PC-9 (cell line): ENCODE results near the gene NKAP. TPM values are rescaled to one million over a fixed set of nuclear protein-coding genes. Genes with fewer than 3 reads are reported as not detected.
"Not testable (repeated sequence)": the region's sequence is repeated elsewhere in the genome, so short reads cannot be mapped to it uniquely, and the experiment has no call there.

Experiments used
- BruUV-seq: library from RNA; stranded (reverse); fragments of 400-500 nt; replicated peaks from 2 replicates; lab custom pipeline; 2021; lab: Mats Ljungman, UMichigan
- CTCF ChIA-PET: fragments of 300-600 bp; sonication (Branson Sonifier 250); formaldehyde crosslinking; loops from one replicate; lab custom pipeline; 2022; ENCODE audit warnings: antibody characterized with exemption; lab: Charles Lee
- POLR2A ChIA-PET: fragments of 300-600 bp; sonication (Branson Sonifier 250); formaldehyde crosslinking; loops from one replicate; lab custom pipeline; 2022; ENCODE audit warnings: antibody characterized with exemption; ENCODE audit not compliant: unreplicated experiment; lab: Charles Lee
- DNase-seq, 2 experiments: peaks; one replicate each; pipeline versions ENCODE4 v3.0.0 to v3.0.0-alpha.2; 2015 to 2022; ENCODE audit warnings: mixed read lengths in 1 of 2
- H2AFZ ChIP-seq: fragments of 200-600 bp; sonication (generic); 2 replicates; pipeline ENCODE4 v1.8.1; 2017; ENCODE audit warnings: antibody characterized with exemption
- H3F3A ChIP-seq: fragments of 200-600 bp; sonication (generic); 2 replicates; pipeline ENCODE4 v1.8.1; 2017; ENCODE audit warnings: antibody characterized with exemption, mild to moderate bottlenecking, low read depth; ENCODE audit not compliant: insufficient read depth
- H3K27ac ChIP-seq: fragments of 200-600 bp; sonication (generic); 2 replicates; pipeline ENCODE4 v1.6.1; 2016; ENCODE audit warnings: mixed run types
- H3K27me3 ChIP-seq: fragments of 200-600 bp; sonication (generic); 2 replicates; pipeline ENCODE4 v1.6.1; 2016; ENCODE audit warnings: low read depth, mixed run types; ENCODE audit not compliant: insufficient read depth
- H3K36me3 ChIP-seq: fragments of 200-600 bp; sonication (generic); 2 replicates; pipeline ENCODE4 v1.6.1; 2016; ENCODE audit warnings: low read depth, mixed run types
- H3K4me1 ChIP-seq: fragments of 200-600 bp; sonication (generic); replicated peaks from 2 replicates; pipeline ENCODE4 v1.6.1; 2016; ENCODE audit warnings: mixed run types; ENCODE audit not compliant: insufficient read depth
- H3K4me2 ChIP-seq: fragments of 200-600 bp; sonication (generic); 2 replicates; pipeline ENCODE4 v1.6.1; 2017; ENCODE audit warnings: mixed run types
- H3K4me3 ChIP-seq: fragments of 200-600 bp; sonication (generic); 2 replicates; pipeline ENCODE4 v1.6.1; 2016; ENCODE audit warnings: mixed run types
- H3K79me2 ChIP-seq: fragments of 200-600 bp; sonication (generic); 2 replicates; pipeline ENCODE4 v1.6.1; 2017; ENCODE audit warnings: low read depth, mixed run types
- H3K9me2 ChIP-seq: fragments of 200-600 bp; sonication (generic); 2 replicates; pipeline ENCODE4 v1.8.1; 2017; ENCODE audit warnings: mild to moderate bottlenecking; ENCODE audit not compliant: insufficient read depth
- H3K9me3 ChIP-seq: fragments of 200-600 bp; sonication (generic); 2 replicates; pipeline ENCODE4 v1.8.1; 2016; ENCODE audit warnings: low read depth; ENCODE audit not compliant: insufficient read depth
- H4K20me1 ChIP-seq: fragments of 200-600 bp; sonication (generic); 2 replicates; pipeline ENCODE4 v1.8.1; 2017; ENCODE audit not compliant: insufficient read depth
- EZH2 ChIP-seq: fragments of 200-600 bp; sonication (generic); IDR thresholded peaks from 2 replicates; pipeline ENCODE4 v1.8.0; 2017; ENCODE audit warnings: antibody characterized with exemption, low read depth
- intact Hi-C: fragments of 100-400 bp; cut with micrococcal nuclease; formaldehyde crosslinking; loops from one replicate; pipeline ENCODE4 v1.10.0; 2022; ENCODE audit not compliant: unreplicated experiment
- total RNA-seq: library from RNA; stranded (reverse); gene quantifications from 2 replicates; pipeline ENCODE4 v1.2.3, GENCODE V29; 2021
- TF ChIP-seq, protein P1 (sequence below): fragments of 200-600 bp; sonication (generic); conservative IDR thresholded peaks from 2 replicates; pipeline ENCODE4 v1.6.1; 2017; ENCODE audit warnings: mixed run types, antibody characterized with exemption, mild to moderate bottlenecking, moderate library complexity

NKAP gene
- total RNA-seq, 1 experiment from 2014 or later, result 18.6 TPM

- Histone ChIP-seq H3K36me3 (no peaks in the 10 kb centered on the region), H3K79me2 (no peaks in the 10 kb centered on the region), H3F3A (no peaks in the 10 kb centered on the region; the same call in 1 of the 2 replicates), H4K20me1 (no peaks in the 10 kb centered on the region), H3K9me3 (no peaks in the 10 kb centered on the region), H3K4me1 (0 out of 2 replicates have a peak, but pooled peaks cover 4% of the 10 kb centered on the region), H3K27ac (no peak overlapping the region), H3K4me2 (0 out of 2 replicates have a peak overlapping the region, but pooled peaks have one; percentile 20), H3K9me2 (no peaks in the 10 kb centered on the region), H2AFZ (no peak overlapping the region), H3K27me3 (no peaks in the 10 kb centered on the region), H3K4me3 (no peak overlapping the region)
- TF ChIP-seq, protein P1, sequence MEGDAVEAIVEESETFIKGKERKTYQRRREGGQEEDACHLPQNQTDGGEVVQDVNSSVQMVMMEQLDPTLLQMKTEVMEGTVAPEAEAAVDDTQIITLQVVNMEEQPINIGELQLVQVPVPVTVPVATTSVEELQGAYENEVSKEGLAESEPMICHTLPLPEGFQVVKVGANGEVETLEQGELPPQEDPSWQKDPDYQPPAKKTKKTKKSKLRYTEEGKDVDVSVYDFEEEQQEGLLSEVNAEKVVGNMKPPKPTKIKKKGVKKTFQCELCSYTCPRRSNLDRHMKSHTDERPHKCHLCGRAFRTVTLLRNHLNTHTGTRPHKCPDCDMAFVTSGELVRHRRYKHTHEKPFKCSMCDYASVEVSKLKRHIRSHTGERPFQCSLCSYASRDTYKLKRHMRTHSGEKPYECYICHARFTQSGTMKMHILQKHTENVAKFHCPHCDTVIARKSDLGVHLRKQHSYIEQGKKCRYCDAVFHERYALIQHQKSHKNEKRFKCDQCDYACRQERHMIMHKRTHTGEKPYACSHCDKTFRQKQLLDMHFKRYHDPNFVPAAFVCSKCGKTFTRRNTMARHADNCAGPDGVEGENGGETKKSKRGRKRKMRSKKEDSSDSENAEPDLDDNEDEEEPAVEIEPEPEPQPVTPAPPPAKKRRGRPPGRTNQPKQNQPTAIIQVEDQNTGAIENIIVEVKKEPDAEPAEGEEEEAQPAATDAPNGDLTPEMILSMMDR, result no peak
- no peak for TF ChIP-seq EZH2
- ChIA-PET POLR2A (interaction anchor here (0.6 to 0.7 kb wide), 2 partner anchors 11 to 377 kb away, joined by 6 to 10 read pairs; no protein-coding TSS in a partner anchor), CTCF (no interaction called here)
- intact Hi-C loops, result no loop called here
- DNase-seq, result no peak
- no TSS peak for BruUV-seq
Measured at GRCh38 chrX:119899125-119899524, 44.4 kb downstream of the NKAP start.

- Histone ChIP-seq H3K4me2 (no peak within 1 kb of the TSS), H3K27ac (no peak within 1 kb of the TSS), H3K9me2 (no peaks in the 10 kb centered on the region), H3K4me1 (0 out of 2 replicates have a peak, but pooled peaks cover 4% of the 10 kb centered on the region), H2AFZ (no peak within 1 kb of the TSS), H3F3A (no peaks in the 10 kb centered on the region; the same call in 1 of the 2 replicates), H3K9me3 (no peaks in the 10 kb centered on the region), H3K4me3 (no peak within 1 kb of the TSS), H3K27me3 (no peaks in the 10 kb centered on the region), H3K79me2 (no peaks in the 10 kb centered on the region), H3K36me3 (no peaks in the 10 kb centered on the region), H4K20me1 (no peaks in the 10 kb centered on the region)
- no TSS peak for BruUV-seq
- ChIA-PET CTCF (no interaction called here), POLR2A (interaction anchor here (0.6 kb wide), 1 partner anchor 317 kb away, joined by 4 read pairs; no protein-coding TSS in a partner anchor)
- no peak for DNase-seq
- TF ChIP-seq, protein P1, result no peak
- no peak for TF ChIP-seq EZH2
- intact Hi-C loops, result no loop called here
Measured at GRCh38 chrX:119895843-119896326, 47.7 kb downstream of the NKAP start, which contains the start of gene AKAP14. TSS of gene AKAP14 (plus strand) at chrX:119895893. CDS start at chrX:119903224, 7,331 bp downstream.

DNA sequence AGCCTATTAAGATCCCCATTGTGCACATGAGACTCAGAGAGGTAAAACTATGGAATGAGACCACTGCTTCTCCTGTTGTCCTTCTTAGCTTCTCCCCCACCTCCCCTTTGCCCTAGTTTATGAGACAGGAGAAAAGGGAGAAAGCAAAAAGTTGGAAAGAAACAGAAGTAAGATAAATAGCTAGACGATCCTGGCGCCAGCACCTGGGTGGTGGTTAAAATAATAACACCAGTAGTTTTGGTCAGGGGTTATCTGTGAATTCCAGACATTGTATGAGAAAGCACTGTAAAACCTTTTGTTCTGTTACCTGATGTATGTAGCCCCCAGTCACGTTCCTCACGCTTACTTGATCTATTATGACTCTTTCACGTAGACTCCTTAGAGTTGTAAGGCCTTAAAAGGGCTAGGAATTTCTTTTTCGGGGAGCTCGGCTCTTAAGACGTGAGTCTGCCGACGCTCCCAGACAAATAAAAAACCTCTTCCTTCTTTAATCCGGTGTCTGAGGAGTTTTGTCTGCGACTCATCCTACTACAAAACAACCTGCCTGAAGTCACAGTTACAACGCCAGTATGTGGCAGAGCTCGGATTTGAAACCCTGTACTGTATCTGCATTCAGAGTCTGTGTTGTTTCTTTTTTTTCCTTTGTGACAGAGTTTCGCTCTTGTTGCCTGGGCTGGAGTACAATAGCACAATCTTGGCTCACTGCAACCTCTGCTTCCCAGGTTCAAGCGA lies 51.4 kb downstream of the NKAP start:
- H3K4me2 ChIP-seq, H3K27ac ChIP-seq, DNase-seq, H3K79me2 ChIP-seq, intact Hi-C loops, CTCF ChIA-PET, H4K20me1 ChIP-seq, H3K4me3 ChIP-seq, H3K9me3 ChIP-seq, H3K27me3 ChIP-seq, BruUV-seq, H3K36me3 ChIP-seq, H2AFZ ChIP-seq, H3K9me2 ChIP-seq, H3F3A ChIP-seq, H3K4me1 ChIP-seq: not testable (repeated sequence)
- POLR2A ChIA-PET, result interaction anchor here (0.7 kb wide), 1 partner anchor 33 kb away, joined by 3 read pairs; no protein-coding TSS in a partner anchor

GRCh38 chrX:119890626-119891025 lies 52.9 kb downstream of the NKAP start:
- CTCF ChIA-PET, H3K27me3 ChIP-seq, H3K79me2 ChIP-seq, H4K20me1 ChIP-seq, H3K4me3 ChIP-seq, DNase-seq, H2AFZ ChIP-seq, H3K9me2 ChIP-seq, H3K4me1 ChIP-seq, POLR2A ChIA-PET, H3K27ac ChIP-seq, BruUV-seq, H3K9me3 ChIP-seq, intact Hi-C loops, H3F3A ChIP-seq, H3K36me3 ChIP-seq, H3K4me2 ChIP-seq: not testable (repeated sequence)
